GM10847 (cell line): Measurements from ENCODE around the gene MBOAT1.

Experiments
- POLR2A ChIP-seq: IDR thresholded peaks from 2 replicates; pipeline ENCODE4 v1.6.1; 2011; ENCODE audit not compliant: insufficient read length; ENCODE audit errors: extremely low read depth

Gene MBOAT1

DNA sequence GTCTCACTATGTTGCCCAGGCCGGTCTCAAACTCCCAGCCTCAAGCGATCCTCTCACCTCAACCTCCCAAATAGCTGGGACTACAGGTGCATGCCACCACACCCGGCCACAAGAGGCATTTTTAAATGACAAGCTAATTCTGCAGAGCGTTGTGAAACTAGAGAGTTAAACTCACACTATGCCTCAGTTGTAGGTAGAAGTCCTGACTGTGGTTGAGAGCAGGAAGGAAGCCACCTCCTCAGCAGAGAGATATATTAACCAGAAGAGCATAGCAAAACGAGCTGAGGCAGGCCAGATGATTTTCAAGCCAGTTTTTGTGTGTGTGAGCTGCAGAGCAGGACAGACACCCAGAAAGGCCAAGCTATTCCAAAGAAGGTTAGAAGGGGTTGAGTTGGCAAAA lies 150.3 kb downstream of the MBOAT1 start:
- no peak for TF ChIP-seq POLR2A

DNA sequence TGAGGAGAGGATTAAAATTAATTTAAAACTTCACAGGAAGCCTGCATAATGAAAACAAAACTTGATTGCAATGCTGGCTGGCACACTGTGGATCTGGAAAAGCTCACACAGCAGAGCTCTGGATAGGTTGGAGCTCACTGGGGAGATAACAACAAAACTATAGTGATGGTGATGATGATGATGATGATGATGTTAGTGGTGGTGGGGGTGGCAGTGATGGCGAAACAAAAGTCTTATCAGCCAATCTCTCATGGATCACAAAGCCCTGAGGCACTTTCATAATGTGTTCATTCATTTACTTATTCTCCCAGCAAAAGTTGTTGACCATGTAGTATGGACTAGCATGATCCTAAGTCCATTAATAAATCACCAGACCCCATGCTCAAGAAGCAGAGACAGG lies 152.0 kb downstream of the MBOAT1 start:
- TF ChIP-seq POLR2A, result no peak

DNA sequence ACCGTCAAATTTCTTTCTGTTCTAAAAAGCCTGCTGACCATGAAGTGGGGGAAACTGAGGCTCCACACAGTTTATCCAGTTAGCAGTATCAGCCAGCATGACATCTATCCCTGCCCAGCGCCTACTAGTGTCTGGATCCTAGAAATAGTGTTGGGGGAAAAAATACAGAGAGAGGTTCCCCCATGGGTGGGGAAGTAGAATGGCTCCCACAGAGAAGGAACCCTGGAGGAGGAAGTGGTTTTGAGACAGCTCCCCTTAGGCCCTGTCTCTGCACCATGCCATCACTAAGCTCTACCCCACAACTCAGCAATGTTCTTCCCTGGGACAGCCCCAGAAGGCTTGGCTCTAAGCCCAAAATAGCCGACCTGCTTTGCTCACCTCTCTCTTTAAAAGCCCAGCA lies 153.4 kb downstream of the MBOAT1 start:
- TF ChIP-seq POLR2A, result no peak

DNA sequence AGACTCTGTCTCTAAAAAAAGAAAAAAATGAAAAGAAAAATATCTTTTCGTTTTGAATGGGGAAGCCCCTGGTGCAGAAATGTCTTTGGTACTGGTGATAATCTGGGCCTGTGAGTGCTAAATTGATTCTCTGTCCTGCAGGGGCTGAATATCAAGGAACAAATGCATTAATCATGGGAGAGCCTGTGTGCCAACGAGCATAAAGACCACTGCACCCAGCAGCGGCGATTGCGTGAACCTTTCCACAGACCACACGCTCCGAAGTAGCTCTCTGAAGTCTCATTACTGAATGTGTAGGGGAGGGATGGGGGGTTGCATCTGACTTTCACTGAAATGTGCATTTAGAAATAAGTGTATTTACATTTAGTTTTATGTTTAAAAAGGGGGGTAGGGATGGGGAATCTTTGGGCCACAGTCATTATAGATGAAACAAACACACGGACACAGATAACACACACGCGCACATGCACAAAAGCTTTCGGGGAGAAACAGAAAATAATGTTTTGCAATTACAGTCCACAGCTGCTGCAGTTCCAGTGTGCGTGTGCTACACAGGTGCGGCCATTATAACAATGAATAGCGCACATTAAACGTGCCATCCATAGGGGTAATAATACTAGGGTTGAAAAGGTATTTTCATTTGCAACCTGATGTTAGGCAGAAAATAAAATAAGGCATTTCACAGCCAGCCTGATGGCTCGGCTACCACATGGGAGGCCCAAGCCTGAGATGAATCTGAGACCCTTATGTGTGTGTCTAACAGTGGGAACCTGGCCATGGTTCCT lies 154.0 kb downstream of the MBOAT1 start:
- no peak for TF ChIP-seq POLR2A

DNA sequence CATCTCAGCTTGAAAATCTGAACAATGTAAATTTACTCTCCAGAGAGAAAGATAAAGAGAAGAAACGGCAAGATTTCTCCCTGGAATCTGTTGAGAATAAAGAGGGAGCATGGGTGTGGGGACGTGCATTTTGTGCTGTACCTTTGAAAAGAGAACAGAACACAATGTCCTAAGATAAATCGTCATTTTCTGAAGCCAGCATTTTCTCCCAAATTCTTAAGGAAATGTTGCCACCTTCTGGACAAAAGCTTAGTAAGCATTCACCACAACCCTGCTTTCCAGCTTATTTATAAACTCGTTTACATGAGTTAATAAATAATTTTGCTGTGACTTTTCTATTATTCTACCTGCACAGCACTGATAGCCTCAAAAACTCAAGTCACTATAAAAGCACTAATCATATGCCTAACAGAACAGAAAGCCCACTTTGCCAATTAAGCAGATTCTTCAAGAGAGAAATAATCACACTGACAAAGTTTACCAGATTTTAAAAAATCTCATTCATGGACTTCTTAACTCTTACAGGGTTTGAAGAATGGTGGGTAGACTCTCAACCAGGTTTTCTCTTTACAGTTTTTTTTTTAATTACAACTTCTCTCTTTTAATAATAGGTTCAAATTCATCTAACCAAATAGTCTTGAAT lies 155.8 kb downstream of the MBOAT1 start:
- no peak for TF ChIP-seq POLR2A

DNA sequence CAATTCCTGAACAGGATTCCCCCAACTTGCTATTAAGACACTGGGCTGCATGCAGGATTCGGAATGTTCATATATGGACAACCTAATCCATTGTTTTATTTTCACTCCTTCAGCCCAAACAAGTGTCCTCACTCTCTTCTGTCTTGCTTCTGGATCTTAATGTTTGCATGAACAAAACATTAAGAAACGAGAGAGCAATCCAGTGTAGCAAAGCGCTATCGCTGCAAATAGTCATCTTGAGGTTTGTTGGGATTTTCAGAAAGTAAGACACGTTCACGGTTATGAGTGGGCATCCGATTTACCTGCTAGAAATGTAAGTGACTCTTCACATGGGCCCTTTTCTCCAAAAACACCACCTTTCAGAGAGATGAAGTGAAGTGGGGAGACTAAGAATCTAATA lies 156.4 kb downstream of the MBOAT1 start:
- TF ChIP-seq POLR2A, result no peak
